HG02943 (cell line): ENCODE data around the gene SERPINF2.
"Not testable (repeated sequence)": the region's sequence is repeated elsewhere in the genome, so short reads cannot be mapped to it uniquely, and the experiment has no call there.

Source experiments
- ATAC-seq: cut with Tn5 transposase; IDR thresholded peaks from one replicate; pipeline ENCODE4 v1.9.1; 2021; ENCODE audit warnings: mild to moderate bottlenecking, low read depth, moderate library complexity; ENCODE audit not compliant: unreplicated experiment

The SERPINF2 gene

GRCh38 chr17:1785930-1786329, 43.3 kb downstream of the SERPINF2 start:
- ATAC-seq, result no peak

- no peak for ATAC-seq
These were observed 44.0 kb downstream of the SERPINF2 start for GRCh38 chr17:1786708-1787107.

- ATAC-seq, result no peak
These were observed 44.7 kb downstream of the SERPINF2 start for GRCh38 chr17:1787301-1787902.

GRCh38 chr17:1789936-1790335, 47.3 kb downstream of the SERPINF2 start:
- ATAC-seq, result no peak

- ATAC-seq, result no peak
These were observed 50.1 kb downstream of the SERPINF2 start for GRCh38 chr17:1792495-1793446.

GRCh38 chr17:1793447-1793806, 50.8 kb downstream of the SERPINF2 start:
- no peak for ATAC-seq

GRCh38 chr17:1796800-1797199, 54.1 kb downstream of the SERPINF2 start:
- ATAC-seq, result no peak

- ATAC-seq, result no peak
These were observed 54.7 kb downstream of the SERPINF2 start for GRCh38 chr17:1797323-1797722.

GRCh38 chr17:1797846-1798245, 55.2 kb downstream of the SERPINF2 start:
- not testable (repeated sequence) for ATAC-seq

- ATAC-seq, result no peak
These were observed 57.6 kb downstream of the SERPINF2 start for GRCh38 chr17:1800240-1800639.

GRCh38 chr17:1800712-1801111, 58.0 kb downstream of the SERPINF2 start:
- ATAC-seq, result no peak

- ATAC-seq, result no peak
These were observed 59.8 kb downstream of the SERPINF2 start for GRCh38 chr17:1802429-1802828.

- no peak for ATAC-seq
These were observed 60.6 kb downstream of the SERPINF2 start for GRCh38 chr17:1803280-1803679.
